Caki2 (cell line): ENCODE data around the gene BEND7. TPM values are rescaled to one million over a fixed set of nuclear protein-coding genes. Genes with fewer than 3 reads are reported as not detected.

Experiments used
- DNase-seq: peaks from one replicate; pipeline ENCODE4 v3.0.0-alpha.2; 2015; ENCODE audit warnings: low read depth
- in situ Hi-C: cut with HindIII; loops from 2 replicates; pipeline ENCODE4 v1.10.0; 2016; ENCODE audit warnings: low sequenced_read_pairs, low pct_unique_long_range_greater_than_20kb, mixed read lengths
- total RNA-seq: library from RNA; depleted of rRNA; stranded (reverse); fragments of >200 nt; shearing (Covaris generic); gene quantifications from 2 replicates; pipeline ENCODE4 v1.2.3, GENCODE V29; 2014; ENCODE audit warnings: low replicate concordance

The BEND7 gene
- total RNA-seq, 1 experiment from 2014 or later = 12.7 TPM

DNA sequence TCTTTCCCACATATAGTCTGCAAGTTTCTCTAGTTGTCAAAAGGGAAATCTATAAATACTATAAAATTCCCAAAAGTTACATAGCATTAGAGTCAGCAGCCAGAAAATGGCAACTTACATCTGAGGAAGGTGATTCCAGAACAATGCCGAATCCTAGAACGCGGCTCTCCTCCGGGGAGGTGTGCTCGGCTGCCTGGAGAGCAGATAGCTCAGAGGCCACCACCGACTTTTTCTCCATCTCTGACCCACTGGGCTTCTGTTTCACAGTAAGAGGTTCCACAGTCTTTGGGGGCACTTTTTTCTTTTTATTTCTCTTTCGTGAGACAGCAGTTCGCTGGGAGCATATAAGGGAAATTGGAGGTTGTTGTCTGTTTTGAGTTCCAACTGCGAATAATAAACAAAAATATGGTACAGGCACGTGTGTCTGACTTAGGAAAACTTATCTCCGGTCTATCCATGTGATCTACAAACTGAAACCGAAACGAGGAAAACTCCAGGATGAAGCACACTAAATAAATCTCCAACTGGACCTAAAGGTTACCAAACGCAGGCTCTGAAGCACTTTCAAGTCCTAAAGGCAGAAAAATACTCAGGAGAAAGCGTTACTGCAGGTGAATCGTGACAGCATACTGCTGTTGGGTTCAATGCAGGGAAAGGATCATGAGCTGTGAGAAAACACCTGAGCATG is 36.2 kb downstream of the BEND7 start:
- in situ Hi-C loops = no loop called here
- DNase-seq = no peak

DNA sequence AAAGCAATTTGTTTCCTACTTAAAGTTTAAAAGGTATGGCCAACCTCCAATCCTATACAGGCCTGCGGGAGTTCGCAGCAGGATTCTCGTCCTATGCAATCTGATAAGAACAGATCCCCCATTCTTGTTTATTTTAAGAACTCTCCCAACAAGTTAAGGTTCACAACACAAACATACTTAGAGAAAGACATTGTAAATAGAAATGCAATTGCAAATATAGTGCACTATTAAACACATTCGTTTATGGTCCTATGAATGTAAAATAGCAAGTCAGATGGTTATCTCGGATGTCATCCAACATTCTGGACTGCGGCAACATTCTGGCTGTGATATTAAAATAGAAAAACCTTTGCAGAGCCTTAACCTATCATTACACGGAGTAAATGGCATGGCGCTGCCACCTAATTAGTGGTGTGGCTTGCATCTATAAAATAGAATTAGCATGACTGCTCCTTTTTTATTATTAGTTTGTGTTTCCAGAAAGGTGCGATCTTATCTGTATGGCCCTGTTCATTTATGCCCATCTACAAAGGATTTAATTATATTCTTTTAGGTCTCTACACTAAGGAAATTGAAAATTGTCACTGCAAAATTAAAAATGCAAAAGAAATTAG is 37.0 kb downstream of the BEND7 start:
- in situ Hi-C loops = no loop called here
- no peak for DNase-seq

DNA sequence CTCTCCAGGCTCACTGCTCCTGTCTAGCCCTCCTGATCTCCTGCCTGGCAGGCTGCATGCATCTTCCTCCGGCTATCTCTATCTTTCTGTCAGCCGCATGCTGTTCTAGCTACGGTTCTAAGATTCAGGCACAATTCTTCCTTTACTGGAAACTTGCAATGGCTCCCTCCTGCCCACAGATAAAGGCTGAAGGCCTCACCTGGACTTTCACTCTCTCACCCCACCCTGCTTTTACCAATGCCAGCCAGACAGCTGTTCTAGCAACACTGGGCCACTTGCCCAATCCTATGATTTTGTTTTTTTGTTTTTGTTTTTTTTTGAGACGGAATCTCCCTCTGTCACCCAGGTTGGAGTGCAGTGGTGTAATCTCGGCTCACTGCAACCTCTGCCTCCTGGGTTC is 38.3 kb downstream of the BEND7 start:
- in situ Hi-C loops = no loop called here
- no peak for DNase-seq

DNA sequence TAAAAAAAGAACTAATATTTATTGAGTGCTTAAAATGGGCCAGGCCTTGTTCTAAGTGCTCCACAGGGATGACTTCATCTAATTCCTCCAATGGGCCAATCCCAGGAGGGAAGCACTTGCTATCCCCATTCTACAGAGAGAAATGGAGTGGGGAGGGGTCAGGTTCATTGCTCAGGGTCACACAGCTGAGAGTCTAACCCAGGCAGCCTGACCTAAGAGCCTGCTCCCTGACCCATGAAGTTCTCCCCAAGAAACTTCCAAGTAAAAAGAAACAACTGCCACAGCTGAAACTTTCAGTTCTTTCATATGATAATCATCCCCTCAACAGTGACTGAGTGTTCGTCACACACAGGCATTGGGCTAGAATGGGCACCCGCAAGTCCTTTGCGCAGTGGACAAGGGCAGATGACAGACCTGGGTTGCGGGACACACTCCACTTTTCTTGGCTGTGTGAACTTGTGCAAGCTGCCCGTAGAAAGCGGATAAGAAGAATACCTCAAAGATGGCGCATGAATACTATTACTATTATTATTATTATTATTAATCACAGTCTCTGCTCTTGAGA is 39.7 kb downstream of the BEND7 start:
- DNase-seq = no peak
- in situ Hi-C loops = no loop called here

DNA sequence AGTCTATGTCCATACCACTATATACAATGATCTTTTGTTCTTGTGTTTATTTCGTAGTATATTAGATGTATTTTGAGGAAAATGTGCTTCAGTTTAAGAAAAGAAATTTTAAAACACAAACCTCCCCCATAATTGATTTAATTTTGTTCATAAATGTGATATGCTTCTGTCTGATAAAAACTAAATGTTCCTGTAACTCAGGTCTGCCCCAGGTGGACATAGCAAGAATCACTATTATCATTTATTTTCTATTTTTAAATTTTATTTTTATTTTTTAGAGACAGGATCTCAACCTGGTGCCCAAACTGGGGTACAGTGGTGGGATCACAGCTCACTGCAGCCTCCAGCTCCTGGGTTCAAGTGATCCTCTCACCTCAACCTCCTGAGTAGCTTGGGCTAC is 43.2 kb downstream of the BEND7 start:
- in situ Hi-C loops = no loop called here
- DNase-seq = no peak

DNA sequence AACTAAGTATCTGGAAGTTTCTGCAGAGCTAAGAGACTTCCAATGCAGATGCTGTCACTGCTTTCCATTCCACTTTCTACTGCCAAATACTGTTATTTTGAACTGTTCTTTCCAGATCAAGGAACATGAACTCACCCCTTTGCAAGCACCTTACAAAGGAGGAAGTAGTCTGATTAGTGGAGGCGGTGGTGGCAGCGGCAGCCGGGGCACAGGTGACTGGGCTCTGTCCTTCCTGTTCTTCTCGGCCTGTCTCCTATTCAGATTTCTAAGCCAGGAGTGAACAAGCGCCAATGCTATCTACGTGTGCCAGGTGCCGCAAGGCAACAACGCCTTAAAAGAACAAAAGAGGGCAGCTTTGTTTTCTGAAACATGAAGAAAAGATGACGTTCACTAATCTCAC is 44.9 kb downstream of the BEND7 start:
- in situ Hi-C loops = no loop called here
- no peak for DNase-seq

DNA sequence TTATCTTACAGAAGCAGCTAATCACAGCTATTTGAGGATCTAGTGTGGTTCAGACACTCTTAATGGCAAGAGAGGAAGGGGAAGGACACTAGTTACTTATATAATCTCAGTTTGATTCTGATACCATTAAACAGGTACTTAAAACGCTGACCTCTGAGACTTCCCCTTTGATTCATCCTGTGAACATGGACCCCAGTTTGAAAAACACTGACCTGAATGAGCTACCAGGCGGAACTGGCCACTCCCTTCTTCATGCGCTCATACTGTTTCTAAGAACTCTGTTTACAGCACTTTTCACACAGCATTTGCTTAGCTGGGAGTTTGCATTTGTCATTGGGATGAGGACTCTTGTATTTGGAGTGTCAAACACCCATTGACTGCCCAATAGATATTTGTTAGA is 45.7 kb downstream of the BEND7 start:
- in situ Hi-C loops = no loop called here

DNA sequence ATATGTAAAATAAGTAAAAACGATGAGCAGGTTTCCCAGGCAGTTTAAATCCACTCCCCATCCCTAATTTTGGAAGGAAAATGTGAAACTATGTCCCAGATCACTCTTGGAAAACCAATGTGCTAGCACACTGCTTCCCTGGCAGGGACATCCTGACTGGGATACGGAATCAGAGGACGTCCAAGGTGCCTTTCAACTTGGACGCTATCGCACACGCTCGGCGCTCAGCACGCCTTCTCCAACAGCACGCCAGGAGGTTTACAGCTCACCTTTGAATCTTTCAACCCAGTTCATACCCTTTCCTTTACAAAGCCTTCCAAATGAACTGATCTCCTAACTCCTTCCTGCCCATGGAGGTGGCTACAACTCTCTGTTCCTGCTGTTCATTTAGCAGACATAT is 47.1 kb downstream of the BEND7 start:
- in situ Hi-C loops = no loop called here
- no peak for DNase-seq

More for the DNA sequence above, 45.7 kb downstream of the BEND7 start:
- DNase-seq = no peak

DNA sequence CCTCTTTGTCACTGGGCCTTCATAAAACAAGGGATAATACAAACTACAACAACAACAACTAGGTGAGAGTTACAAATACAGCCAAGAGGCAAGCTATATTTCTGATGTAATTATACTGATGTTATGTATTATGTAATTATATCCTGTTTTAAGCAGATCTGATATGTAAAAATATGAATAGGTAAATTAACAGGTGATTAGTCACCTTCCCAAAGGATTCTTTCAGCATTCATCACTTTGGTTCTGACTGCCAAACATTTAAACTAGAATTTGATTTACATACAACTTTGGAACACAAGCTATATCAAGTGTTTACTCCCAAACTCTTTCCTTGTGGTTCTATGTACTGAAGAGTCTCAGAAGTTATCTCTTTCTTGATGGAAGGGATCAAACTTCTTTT is 53.7 kb downstream of the BEND7 start:
- DNase-seq = no peak
- in situ Hi-C loops = no loop called here

DNA sequence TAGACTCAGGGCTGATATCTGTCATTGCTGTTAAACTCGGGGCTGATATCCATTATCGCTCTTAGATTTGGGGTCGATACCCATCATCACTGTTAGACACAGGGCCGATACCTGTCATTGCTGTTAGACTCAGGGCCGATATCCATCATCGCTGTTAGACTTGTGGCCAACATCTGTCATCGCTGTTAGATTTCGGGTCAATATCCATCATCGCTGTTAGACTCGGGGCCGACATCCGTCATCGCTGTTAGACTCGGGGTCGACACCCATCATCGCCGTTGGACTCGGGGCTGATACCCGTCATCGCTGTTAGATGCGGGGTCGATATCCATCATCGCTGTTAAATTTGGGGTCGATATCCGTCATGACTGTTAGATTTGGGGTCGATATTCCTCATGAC is 54.8 kb downstream of the BEND7 start:
- in situ Hi-C loops = no loop called here
- DNase-seq = no peak

DNA sequence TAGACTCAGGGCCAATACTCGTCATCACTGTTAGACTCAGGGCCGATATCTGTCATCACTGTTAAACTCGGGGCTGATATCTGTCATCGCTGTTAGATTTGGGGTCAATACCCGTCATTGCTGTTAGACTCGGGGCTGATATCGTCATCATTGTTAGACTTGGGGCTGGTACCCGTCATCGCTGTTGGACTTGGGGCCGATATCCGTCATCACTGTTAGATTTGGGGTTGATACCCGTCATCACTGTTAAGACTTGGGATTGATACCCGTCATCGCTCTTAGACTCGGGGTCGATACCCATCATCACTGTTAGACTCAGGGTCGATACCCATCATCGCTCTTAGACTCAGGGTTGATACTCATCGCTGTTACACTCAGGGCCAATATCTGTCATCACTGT is 56.5 kb downstream of the BEND7 start:
- in situ Hi-C loops = no loop called here
- DNase-seq = no peak

DNA sequence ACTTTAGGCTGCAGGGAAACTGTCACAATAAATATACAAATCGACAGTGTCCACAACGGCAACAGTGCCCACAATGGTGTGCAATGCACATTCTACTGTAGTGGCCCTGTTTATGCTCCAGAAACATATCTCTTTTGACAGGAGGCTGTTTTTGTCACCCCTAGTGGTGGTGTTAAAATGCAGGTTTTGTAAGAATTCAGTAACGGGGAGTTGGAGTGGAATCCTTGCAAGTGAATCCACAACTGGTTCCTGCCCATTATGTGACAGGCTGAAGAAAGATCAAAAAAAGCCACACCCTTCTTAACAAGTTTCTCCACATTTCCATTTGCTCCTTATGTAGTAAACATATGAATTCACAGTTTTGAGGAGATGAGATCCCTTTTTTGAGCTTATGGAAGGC is 58.5 kb downstream of the BEND7 start:
- in situ Hi-C loops = no loop called here
- DNase-seq = no peak

DNA sequence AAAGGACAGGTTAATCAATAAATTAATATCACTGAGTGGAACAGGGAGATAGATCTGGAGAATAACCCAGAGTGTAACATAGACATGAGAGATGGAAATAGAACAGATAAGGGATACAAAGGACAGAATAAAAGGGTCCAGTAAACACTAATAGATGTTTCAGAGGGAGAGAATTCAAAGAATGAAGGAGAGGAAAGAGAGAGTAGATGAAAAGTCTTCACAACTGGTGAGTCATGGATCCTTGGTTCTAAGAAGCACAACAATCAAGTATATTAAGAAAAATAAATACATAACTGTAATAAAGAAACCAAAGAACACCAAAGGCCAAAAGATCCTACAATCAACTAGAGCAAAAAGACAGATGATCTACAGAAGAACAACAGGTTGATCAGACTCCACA is 66.3 kb downstream of the BEND7 start:
- in situ Hi-C loops = no loop called here
- DNase-seq = no peak

DNA sequence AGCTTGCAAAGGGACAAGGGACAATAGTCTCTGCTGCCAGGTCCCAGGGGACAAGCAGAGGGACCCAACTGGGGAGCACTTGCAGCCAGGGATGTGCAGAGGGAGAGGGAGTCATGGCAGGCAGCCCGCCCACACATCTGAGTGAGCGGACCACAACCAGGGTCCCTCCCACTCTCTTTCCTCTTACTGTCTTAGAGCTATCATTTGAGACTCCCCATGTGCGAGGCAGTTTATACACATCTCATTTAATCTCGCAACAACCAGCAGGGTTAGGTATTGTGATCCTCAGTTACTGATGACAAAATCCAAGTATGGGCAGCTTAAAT is 70.2 kb downstream of the BEND7 start:
- in situ Hi-C loops = no loop called here

DNA sequence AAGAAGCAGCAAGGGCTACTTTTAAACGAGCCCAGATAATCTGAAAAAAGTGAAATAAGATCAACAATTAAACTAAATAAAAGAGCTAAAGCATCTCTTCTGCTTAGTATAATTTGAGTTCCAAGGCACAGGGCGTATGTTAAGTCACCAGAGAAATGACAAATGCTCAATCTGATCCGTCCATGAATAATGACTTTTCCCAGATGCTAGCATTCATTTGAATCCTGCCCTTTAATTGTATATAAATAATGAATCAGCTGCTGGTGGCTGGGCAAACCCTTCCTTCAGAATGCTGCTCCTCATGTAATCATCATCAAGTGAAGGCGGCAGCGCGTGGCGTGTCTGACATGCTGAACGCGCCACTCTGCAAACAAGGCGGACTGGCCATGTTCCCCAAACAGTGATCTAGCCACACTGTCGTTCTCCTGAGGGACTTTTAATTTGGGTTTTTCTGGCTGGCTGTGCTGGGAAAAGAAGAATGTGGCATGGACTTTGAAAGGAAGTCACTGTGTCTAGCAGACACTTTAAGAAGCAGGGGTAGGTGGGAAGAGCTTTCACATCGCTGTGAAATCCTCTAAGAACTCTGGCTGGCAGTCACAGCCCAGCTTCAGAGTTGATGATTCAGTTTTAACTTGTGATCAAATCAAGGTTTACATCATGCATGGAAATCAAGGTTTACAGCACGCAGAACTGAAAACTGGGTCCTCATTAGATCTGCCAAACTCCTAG is 70.7 kb downstream of the BEND7 start:
- DNase-seq = no peak
- in situ Hi-C loops = no loop called here

More for the DNA sequence above, 70.2 kb downstream of the BEND7 start:
- DNase-seq = no peak

DNA sequence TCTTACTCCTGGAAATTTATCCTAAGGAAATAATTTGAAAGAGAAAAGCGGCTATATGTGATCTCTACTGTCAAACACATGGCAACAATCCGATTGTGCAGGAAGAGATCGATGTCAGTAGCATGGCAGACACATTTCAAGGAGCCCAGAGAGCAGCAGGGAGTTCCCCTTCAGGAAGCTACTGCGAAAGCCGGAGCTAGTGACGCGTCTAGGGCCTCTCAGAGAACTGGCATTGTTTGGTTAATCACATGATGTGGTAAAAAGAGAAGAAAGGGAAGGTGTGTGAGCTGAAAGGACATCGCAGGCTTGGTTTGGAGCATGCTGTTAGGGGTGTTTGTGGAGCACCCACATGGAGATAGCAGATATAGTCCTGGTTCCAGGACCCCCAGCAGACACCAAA is 74.9 kb downstream of the BEND7 start:
- DNase-seq = no peak
- in situ Hi-C loops = no loop called here

DNA sequence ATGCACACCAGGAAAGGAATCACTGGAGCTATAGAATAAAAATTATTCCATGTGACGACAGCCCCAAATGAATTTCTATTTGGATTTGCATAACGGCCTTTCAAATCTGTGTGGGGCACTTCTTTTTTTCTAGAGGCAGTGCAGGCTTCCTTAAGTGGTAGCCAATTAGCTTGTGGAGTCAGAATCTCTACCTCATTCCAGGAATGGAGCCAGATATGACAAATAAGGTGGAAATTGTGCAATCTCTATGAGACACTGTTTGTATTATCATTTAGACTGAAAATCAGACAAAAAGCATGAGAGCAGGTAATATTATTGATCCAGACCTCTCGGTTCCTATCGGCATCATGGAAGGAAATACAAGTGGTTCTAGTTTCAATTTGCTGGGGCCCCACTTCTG is 78.7 kb downstream of the BEND7 start:
- DNase-seq = no peak
- in situ Hi-C loops = no loop called here

DNA sequence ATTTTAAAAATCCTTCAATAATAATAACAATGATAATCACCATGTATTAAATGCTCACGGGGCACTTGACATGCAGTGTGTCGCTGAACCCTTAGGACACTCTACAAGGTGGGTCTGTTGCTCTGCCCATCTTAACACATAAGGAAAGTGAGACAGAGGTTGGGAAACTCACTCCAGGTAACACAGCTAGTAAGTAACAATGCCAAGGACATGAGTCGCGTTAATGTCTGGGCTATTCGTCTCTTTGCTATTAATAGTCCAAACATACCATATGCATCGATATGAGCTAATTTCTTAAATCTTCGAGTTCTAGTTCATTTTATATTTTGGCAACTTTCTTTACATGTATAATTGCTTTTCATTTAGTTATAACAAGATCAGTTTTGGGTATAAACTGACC is 79.5 kb downstream of the BEND7 start:
- in situ Hi-C loops = no loop called here
- DNase-seq = no peak

DNA sequence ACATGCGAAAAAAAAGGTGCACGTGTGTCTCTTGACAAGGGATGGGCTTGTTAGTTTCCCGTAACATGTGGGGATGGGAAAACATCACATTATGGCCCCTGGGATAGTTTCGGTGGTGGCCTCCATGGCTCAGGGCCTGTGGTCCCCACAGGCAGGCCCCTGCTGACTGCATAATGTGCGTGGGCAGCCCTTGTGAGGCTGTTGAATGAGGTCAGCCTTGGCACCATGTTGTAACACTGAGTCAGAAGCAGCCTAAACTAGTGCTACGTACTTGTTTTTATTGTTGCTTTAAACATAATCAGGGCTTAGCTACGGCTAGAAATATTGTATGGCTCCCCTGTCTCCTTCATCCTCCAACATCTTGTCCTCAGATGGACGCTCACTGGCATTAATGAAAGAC is 80.6 kb downstream of the BEND7 start:
- in situ Hi-C loops = no loop called here
- DNase-seq = no peak
